BLaER1 treated with 17β-estradiol and CSF1 and Interleukin-3, amounts not matched to agents 10 nM and 100 nM (cell line): ENCODE data around the gene MAP2K6.

Source experiments
- H3K27ac ChIP-seq, 11 experiments: shearing (Covaris generic); formaldehyde crosslinking; 2 replicates each; pipeline ENCODE4 v1.8.1; 2022
- H3K27me3 ChIP-seq, 11 experiments: shearing (Covaris generic); formaldehyde crosslinking; 2 replicates each; pipeline ENCODE4 v1.8.1; 2022
- H3K36me3 ChIP-seq, 11 experiments: shearing (Covaris generic); formaldehyde crosslinking; 2 replicates each; pipeline ENCODE4 v1.8.1; 2022
- H3K4me1 ChIP-seq, 10 experiments: shearing (Covaris generic); formaldehyde crosslinking; 2 replicates each; pipeline ENCODE4 v1.8.1; 2022
- H3K4me2 ChIP-seq, 11 experiments: shearing (Covaris generic); formaldehyde crosslinking; 2 replicates each; pipeline ENCODE4 v1.8.1; 2022
- H3K4me3 ChIP-seq, 10 experiments: shearing (Covaris generic); formaldehyde crosslinking; 2 replicates each; pipeline ENCODE4 v1.8.1; 2022
- H3K9ac ChIP-seq, 11 experiments: shearing (Covaris generic); formaldehyde crosslinking; 2 replicates each; pipeline ENCODE4 v1.8.1; 2022
- H3K9me3 ChIP-seq, 11 experiments: shearing (Covaris generic); formaldehyde crosslinking; replicated peaks in 1 of 11; 2 replicates each; pipeline ENCODE4 v1.8.1; 2022
- H4K20me1 ChIP-seq, 11 experiments: shearing (Covaris generic); formaldehyde crosslinking; 2 replicates each; pipeline ENCODE4 v1.8.1; 2022
- Cebpa-rat ChIP-seq, 11 experiments: shearing (Covaris generic); IDR thresholded peaks; 2 replicates each; pipeline ENCODE4 v1.8.1; 2022

MAP2K6 gene

DNA sequence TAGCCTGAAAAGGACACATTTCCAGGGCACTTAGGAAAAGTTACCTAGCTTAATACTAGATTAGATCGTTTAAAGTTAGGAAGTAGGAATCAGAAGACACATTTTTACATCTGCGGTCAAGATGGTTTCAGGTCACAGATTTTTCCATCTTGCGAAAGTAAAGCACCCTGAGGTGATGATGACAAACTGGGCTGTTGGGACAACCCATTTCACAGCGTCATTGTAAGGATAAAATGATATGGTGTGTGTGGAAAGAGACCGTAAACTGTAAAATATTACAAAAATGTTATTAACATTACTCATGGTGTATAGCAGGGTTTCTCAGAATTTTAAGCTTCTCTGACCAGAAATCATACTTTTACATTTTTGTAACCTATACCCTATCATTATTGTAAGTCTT lies 10.1 kb upstream of the MAP2K6 start:
- H3K9ac ChIP-seq = no peak overlapping the region
- peaks cover 0 to 20% (median 14%) of the 10 kb centered on the region in 11 experiments; a peak in 18 of 22 replicates for H3K9me3 ChIP-seq
- H3K27me3 ChIP-seq = no peaks in the 10 kb centered on the region
- H3K27ac ChIP-seq = no peak overlapping the region
- no peaks in the 10 kb centered on the region for H3K36me3 ChIP-seq
- TF ChIP-seq Cebpa-rat (IDR thresholded peaks at IDR 0.05) = no peak
- H3K4me2 ChIP-seq = no peak overlapping the region
- H3K4me3 ChIP-seq = no peak overlapping the region
- no peaks in the 10 kb centered on the region for H4K20me1 ChIP-seq
- H3K4me1 ChIP-seq = no peaks in the 10 kb centered on the region

DNA sequence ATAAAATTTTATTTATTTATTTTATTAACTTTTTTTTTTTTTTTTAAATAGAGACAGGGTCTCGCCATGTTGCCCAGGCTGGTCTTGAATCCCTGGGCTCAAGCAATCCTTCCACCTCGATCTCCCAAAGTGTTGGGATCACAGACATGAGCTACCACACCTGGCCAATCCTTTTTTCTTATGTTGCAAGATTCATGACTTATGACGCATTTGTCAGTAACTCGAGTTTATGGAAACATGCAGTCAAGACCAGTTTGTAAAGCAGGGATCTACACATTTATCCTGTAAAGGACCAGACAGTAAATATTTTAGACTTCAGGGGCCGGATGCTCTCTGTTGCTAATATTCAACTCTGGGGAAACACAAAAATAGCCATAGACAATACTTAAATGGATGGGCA lies 9.4 kb upstream of the MAP2K6 start:
- H3K36me3 ChIP-seq = no peaks in the 10 kb centered on the region
- no peak for TF ChIP-seq Cebpa-rat (IDR thresholded peaks at IDR 0.05)
- peaks cover 0 to 14% (median 9%) of the 10 kb centered on the region in 11 experiments; a peak in 19 of 22 replicates for H3K9me3 ChIP-seq
- H4K20me1 ChIP-seq = no peaks in the 10 kb centered on the region
- H3K27ac ChIP-seq = no peak overlapping the region
- H3K4me2 ChIP-seq = no peak overlapping the region
- H3K27me3 ChIP-seq = no peaks in the 10 kb centered on the region
- H3K4me1 ChIP-seq = no peaks in the 10 kb centered on the region
- H3K4me3 ChIP-seq = no peak overlapping the region
- H3K9ac ChIP-seq = no peak overlapping the region

DNA sequence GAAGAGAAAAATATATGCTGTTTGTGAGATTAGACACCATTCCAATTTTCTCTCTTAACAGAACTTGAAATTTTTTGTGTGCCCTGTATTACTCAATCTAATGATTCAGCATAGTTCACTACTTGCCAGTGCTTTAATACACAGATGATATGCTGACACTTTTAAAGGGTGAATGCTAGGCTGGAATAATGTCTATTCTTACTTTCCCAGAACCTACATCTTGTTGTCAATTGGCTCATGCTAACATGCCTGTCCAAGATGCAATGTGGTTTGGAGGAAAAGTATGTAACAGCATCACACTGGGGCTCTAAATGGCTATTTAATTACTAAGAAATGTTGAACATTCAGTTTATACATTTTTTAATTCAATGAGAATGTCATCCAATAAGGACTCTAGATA lies 7.6 kb upstream of the MAP2K6 start:
- H3K36me3 ChIP-seq = no peaks in the 10 kb centered on the region
- H3K4me2 ChIP-seq = no peak overlapping the region
- no peak overlapping the region for H3K9ac ChIP-seq
- TF ChIP-seq Cebpa-rat (IDR thresholded peaks at IDR 0.05) = no peak
- no peaks in the 10 kb centered on the region for H4K20me1 ChIP-seq
- H3K27me3 ChIP-seq = no peaks in the 10 kb centered on the region
- no peaks in the 10 kb centered on the region for H3K4me1 ChIP-seq
- H3K4me3 ChIP-seq = no peak overlapping the region
- H3K27ac ChIP-seq = no peak overlapping the region
- peaks cover 0 to 13% (median 0%) of the 10 kb centered on the region in 11 experiments; a peak in 2 of 22 replicates for H3K9me3 ChIP-seq

DNA sequence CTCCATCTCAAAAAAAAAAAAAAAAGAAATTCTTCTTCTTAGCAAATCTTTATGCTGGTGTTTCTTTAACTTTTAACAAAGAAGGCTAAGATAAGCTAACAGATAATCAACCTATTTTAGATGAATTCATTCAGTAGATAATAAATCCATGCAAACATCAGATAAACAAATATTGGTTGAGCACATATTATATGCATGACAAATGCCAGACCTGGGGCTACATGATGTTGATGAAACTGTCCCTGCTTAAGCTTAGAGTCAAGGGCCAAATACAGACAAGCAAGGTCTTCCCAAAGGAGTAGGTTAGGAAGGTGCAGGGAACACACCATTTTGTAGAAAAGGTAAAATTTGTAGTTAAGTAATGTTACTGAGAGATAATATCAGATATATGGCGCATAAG lies 6.7 kb upstream of the MAP2K6 start:
- H3K4me1 ChIP-seq = no peaks in the 10 kb centered on the region
- no peak overlapping the region for H3K4me2 ChIP-seq
- TF ChIP-seq Cebpa-rat (IDR thresholded peaks at IDR 0.05) = no peak
- H3K4me3 ChIP-seq = no peak overlapping the region
- H4K20me1 ChIP-seq = no peaks in the 10 kb centered on the region
- no peaks in the 10 kb centered on the region for H3K36me3 ChIP-seq
- H3K9me3 ChIP-seq = peaks cover 0 to 13% (median 0%) of the 10 kb centered on the region in 11 experiments; a peak in 2 of 22 replicates
- no peak overlapping the region for H3K9ac ChIP-seq
- no peaks in the 10 kb centered on the region for H3K27me3 ChIP-seq
- H3K27ac ChIP-seq = no peak overlapping the region

DNA sequence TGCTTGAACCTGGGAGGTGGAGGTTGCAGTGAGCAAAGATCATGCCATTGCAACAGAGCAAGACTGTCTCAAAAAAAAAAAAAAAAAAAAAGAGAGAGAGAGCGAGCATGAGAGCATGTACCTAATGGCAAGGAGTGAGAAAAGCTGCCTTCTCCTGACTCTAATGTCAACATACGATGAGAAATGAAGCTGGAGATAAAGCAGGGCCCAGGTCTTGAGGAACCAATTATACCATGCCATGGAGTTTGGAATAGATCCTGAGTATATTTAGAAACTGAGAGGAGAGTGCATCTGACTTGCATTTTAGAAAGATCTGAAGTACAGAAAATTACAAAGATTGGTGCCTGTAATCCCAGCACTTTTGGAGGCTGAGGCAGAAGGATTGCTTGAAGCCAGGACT lies 3.8 kb upstream of the MAP2K6 start:
- H3K4me1 ChIP-seq = peaks cover 4 to 19% (median 11%) of the 10 kb centered on the region in 10 experiments; a peak in 19 of 20 replicates
- no peak overlapping the region for H3K9ac ChIP-seq
- H3K9me3 ChIP-seq = peaks cover 0 to 13% (median 0%) of the 10 kb centered on the region in 11 experiments; a peak in 2 of 22 replicates
- H3K27me3 ChIP-seq = no peaks in the 10 kb centered on the region
- TF ChIP-seq Cebpa-rat (IDR thresholded peaks at IDR 0.05) = no peak
- H3K4me3 ChIP-seq = no peak overlapping the region
- H3K27ac ChIP-seq = no peak overlapping the region
- no peaks in the 10 kb centered on the region for H4K20me1 ChIP-seq
- no peak overlapping the region for H3K4me2 ChIP-seq
- H3K36me3 ChIP-seq = no peaks in the 10 kb centered on the region

DNA sequence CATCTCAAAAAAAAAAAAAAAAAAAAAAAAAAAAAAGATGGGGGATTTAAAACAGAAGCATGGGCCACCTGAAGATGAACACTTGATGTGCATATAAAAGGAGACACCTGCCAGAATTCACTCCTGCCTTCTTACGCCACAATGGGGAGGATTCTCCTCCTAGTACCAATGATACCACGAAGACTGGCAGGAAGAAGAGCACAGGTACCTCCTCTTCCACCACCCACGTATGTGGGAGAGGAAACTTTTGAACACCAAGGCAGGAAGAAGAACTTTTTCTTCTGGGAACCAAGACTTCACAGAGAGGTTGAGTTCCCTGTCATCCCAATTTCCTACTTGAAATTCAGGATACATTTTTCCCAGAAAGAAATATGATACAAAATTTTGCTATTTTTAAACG lies 2.7 kb upstream of the MAP2K6 start:
- Histone ChIP-seq H3K4me2 (no peak overlapping the region), H3K9me3 (peaks cover 0 to 13% (median 0%) of the 10 kb centered on the region in 11 experiments; a peak in 2 of 22 replicates), H4K20me1 (no peaks in the 10 kb centered on the region), H3K27ac (no peak overlapping the region), H3K9ac (no peak overlapping the region), H3K4me1 (peaks cover 15 to 30% (median 21%) of the 10 kb centered on the region in 10 experiments), H3K27me3 (no peaks in the 10 kb centered on the region), H3K36me3 (no peaks in the 10 kb centered on the region), H3K4me3 (no peak overlapping the region)
- TF ChIP-seq Cebpa-rat (IDR thresholded peaks at IDR 0.05) = no peak

DNA sequence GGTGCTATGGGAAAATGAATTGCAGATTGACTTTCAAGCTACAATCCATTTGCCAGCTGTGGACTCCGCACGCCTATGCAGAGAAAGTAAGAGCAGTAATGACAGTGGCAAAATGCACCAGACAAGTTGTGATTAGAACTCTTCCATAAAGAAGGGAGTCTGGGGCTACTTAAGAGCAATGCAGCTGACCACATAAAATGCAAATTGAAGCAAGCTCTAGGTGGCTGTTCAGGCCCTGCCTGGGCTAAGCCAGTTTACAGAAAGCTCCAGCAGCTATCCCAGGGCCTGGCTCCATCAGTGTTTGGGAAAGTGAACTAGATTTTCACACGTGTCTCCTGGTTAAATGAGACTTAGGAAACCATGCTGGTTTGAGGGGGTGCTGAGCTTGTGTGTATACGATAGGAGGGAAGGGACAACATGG lies 2.2 kb upstream of the MAP2K6 start:
- Histone ChIP-seq H3K4me3 (no peak overlapping the region), H3K9me3 (peaks cover 0 to 13% (median 0%) of the 10 kb centered on the region in 11 experiments; a peak in 2 of 22 replicates), H3K4me1 (peaks cover 20 to 33% (median 26%) of the 10 kb centered on the region in 10 experiments), H3K4me2 (no peak overlapping the region), H3K36me3 (no peaks in the 10 kb centered on the region), H3K9ac (no peak overlapping the region), H3K27ac (no peak overlapping the region), H3K27me3 (no peaks in the 10 kb centered on the region), H4K20me1 (no peaks in the 10 kb centered on the region)
- no peak for TF ChIP-seq Cebpa-rat (IDR thresholded peaks at IDR 0.05)

DNA sequence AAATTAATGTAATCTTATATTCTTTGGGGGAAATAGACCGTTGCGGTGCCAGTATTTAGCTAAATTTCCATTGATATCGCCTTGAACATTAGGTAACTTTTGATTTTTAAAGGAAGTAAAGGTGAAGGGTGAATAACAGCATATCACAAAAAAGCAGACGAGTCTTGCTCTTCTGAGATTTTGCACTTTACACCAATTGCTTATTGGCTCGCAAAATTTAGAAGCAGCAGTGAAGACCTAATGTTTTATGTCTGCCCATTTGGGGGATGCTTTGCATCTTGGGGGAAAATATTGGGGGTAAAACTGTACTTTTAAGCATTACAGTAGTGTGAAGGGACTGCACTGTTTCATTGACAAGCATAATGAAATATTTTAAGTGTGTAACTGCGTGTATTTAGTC lies 934 bp downstream of the MAP2K6 start:
- Histone ChIP-seq H3K4me2 (peak overlapping the region; percentile 63 to 98 (median 88)), H3K9ac (peak overlapping the region in 9 of 11 experiments; percentile 12 to 76 (median 31); a peak in 11 of 22 replicates), H3K27me3 (no peaks in the 10 kb centered on the region), H3K27ac (peak overlapping the region in 2 of 11 experiments; percentile 2 to 14; a peak in 1 of 22 replicates), H3K9me3 (peaks cover 0 to 7% (median 0%) of the 10 kb centered on the region in 11 experiments; a peak in 2 of 22 replicates), H3K36me3 (no peaks in the 10 kb centered on the region), H4K20me1 (no peaks in the 10 kb centered on the region), H3K4me1 (peaks cover 24 to 40% (median 31%) of the 10 kb centered on the region in 10 experiments), H3K4me3 (peak overlapping the region; percentile 56 to 73 (median 63))
- no peak for TF ChIP-seq Cebpa-rat (IDR thresholded peaks at IDR 0.05)

DNA sequence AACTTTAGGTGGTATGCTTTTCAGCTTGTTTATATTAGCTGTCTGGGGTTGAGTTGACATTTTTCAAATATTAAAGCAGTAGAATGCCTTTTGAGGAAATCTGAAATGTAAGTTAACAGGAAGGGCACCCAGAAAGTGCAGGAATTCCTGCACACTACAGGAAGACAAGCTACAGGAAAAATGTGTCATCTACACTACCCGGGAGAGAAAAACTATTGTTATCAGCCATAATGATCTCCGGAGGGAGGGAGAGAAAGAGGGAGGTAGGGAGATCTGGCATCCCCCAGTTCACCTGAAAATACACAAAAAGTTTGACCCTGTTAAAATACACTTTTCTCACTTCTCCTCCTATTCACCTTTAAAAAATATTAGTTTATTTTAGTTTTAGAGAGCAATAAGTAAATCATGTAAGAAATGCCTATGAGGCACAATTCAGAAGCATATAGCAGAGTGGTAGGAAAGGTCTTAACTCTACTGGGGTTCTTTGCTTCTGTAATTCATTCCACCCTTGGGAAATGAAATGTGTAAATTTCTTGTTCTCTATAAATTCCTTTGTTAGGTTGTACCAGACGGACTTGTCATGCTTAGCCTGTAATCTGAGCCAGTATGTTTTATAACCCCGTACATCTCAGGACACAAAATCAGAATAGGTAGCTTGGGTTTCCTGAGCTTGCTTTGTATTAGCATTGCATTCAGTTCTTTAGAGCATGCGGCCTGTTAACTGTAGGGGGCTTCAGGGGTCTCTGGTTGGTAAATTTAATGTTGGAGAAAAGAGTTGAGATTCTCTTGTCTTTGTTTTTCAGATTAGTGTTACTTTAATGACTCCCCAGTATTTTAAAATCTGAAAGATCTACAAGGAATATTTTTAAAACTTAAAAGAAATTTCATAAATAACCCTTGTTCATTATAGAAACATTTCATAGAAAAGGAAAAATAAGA lies 3.3 kb downstream of the MAP2K6 start:
- H3K4me1 ChIP-seq = peaks cover 24 to 43% (median 34%) of the 10 kb centered on the region in 10 experiments
- no peak overlapping the region for H3K27ac ChIP-seq
- peak overlapping the region in 7 of 11 experiments; percentile 2 to 88 (median 78); a peak in 8 of 22 replicates for H3K4me2 ChIP-seq

More for the DNA sequence above, 3.3 kb downstream of the MAP2K6 start:
- Histone ChIP-seq H3K36me3 (peaks cover 0 to 11% (median 0%) of the 10 kb centered on the region in 11 experiments; a peak in 2 of 22 replicates), H3K9me3 (peaks cover 0 to 16% (median 10%) of the 10 kb centered on the region in 11 experiments; a peak in 15 of 22 replicates), H3K9ac (no peak overlapping the region), H3K27me3 (no peaks in the 10 kb centered on the region), H4K20me1 (no peaks in the 10 kb centered on the region), H3K4me3 (no peak overlapping the region)
- TF ChIP-seq Cebpa-rat (IDR thresholded peaks at IDR 0.05) = no peak
